Endothelial cell of umbilical vein (primary cell): ENCODE measurements around the gene GCAT. TPM values are rescaled to one million over a fixed set of nuclear protein-coding genes. Genes with fewer than 3 reads are reported as not detected.

Source experiments
- BruUV-seq: library from RNA; stranded (reverse); fragments of 400-500 nt; replicated peaks from 2 replicates; lab custom pipeline; 2021; lab: Mats Ljungman, UMichigan
- CTCF ChIA-PET: fragments of 300-600, 350-600 bp; sonication (Branson Sonifier 250); formaldehyde crosslinking; loops from one replicate; lab custom pipeline; 2021; ENCODE audit warnings: antibody characterized with exemption, inconsistent platforms; lab: Charles Lee
- POLR2A ChIA-PET: fragments of 300-600, 350-600 bp; sonication (Branson Sonifier 250); formaldehyde crosslinking; loops from one replicate; lab custom pipeline; 2021; ENCODE audit warnings: antibody characterized with exemption, inconsistent platforms; lab: Charles Lee
- DNase-seq: peaks from one replicate; pipeline ENCODE4 v3.0.0-alpha.2; 2011; ENCODE audit warnings: low read depth, low spot score
- FAIRE-seq: peaks from 2 replicates; lab custom pipeline; 2011; peaks lifted over from hg19 to GRCh38; lab: Jason Lieb, UNC
- H2AFZ ChIP-seq: 2 replicates; pipeline ENCODE4 v1.6.0; 2012; ENCODE audit warnings: low read depth, low read length, control low read depth, inconsistent platforms
- H3K27ac ChIP-seq: 2 replicates; pipeline ENCODE4 v1.5.1; 2011; ENCODE audit warnings: low read depth, mild to moderate bottlenecking, control low read depth, low read length, moderate library complexity; ENCODE audit not compliant: insufficient read depth
- H3K27me3 ChIP-seq, 2 experiments: 2 replicates each; pipeline versions ENCODE4 v1.6.0 to v1.6.1; 2011; ENCODE audit warnings: low read length in 2 of 2, mixed read lengths in 1 of 2; ENCODE audit not compliant: control insufficient read depth in 2 of 2, insufficient read depth in 2 of 2
- H3K36me3 ChIP-seq, 2 experiments: 2 replicates in 1 of 2; 3 replicates in 1 of 2; pipeline ENCODE4 v1.5.1; 2011; ENCODE audit warnings: low read length in 2 of 2, mild to moderate bottlenecking in 1 of 2, moderate library complexity in 1 of 2; ENCODE audit not compliant: control insufficient read depth in 2 of 2, insufficient read depth in 2 of 2; ENCODE audit errors: extremely low read depth in 1 of 2
- H3K4me1 ChIP-seq: 3 replicates; pipeline ENCODE4 v1.5.1; 2011; ENCODE audit warnings: mild to moderate bottlenecking, low read length; ENCODE audit not compliant: control insufficient read depth, insufficient read depth; ENCODE audit errors: extremely low read depth
- H3K4me2 ChIP-seq: 2 replicates; pipeline ENCODE4 v1.6.1; 2011; ENCODE audit warnings: low read length, control low read depth, mixed read lengths; ENCODE audit not compliant: insufficient read depth
- H3K4me3 ChIP-seq, 3 experiments: fragments of 200-600 bp in 1 of 3; sonication (generic), shearing (Covaris generic) in 1 of 3; replicated peaks in 1 of 3; 2 replicates each; pipeline ENCODE4 v1.5.1; 2011 to 2016; ENCODE audit warnings: control low read depth in 3 of 3, low read length in 3 of 3, mild to moderate bottlenecking in 2 of 3, inconsistent platforms in 1 of 3, low read depth in 1 of 3, moderate library complexity in 1 of 3; ENCODE audit not compliant: insufficient read depth in 1 of 3
- H3K79me2 ChIP-seq: 2 replicates; pipeline ENCODE4 v1.6.0; 2012; ENCODE audit warnings: low read length, inconsistent platforms; ENCODE audit not compliant: control insufficient read depth, insufficient read depth
- H3K9ac ChIP-seq: replicated peaks from 2 replicates; pipeline ENCODE3; 2011; ENCODE audit warnings: low read length, control low read depth; ENCODE audit not compliant: insufficient read depth; ENCODE audit errors: extremely low read depth
- H3K9me1 ChIP-seq: replicated peaks from 3 replicates; pipeline ENCODE4 v1.6.0; 2011; ENCODE audit warnings: mild to moderate bottlenecking, low read length; ENCODE audit not compliant: control insufficient read depth, insufficient read depth; ENCODE audit errors: extremely low read depth
- H3K9me3 ChIP-seq: replicated peaks from 2 replicates; pipeline ENCODE4 v1.5.1; 2012; ENCODE audit warnings: low read length, inconsistent platforms; ENCODE audit not compliant: control insufficient read depth, insufficient read depth
- H4K20me1 ChIP-seq: replicated peaks from 2 replicates; pipeline ENCODE3; 2011; ENCODE audit warnings: mild to moderate bottlenecking, low read length; ENCODE audit not compliant: control insufficient read depth, insufficient read depth; ENCODE audit errors: extremely low read depth
- EZH2 ChIP-seq: IDR thresholded peaks from 2 replicates; pipeline ENCODE4 v1.6.1; 2012; ENCODE audit warnings: borderline replicate concordance, low read depth, mild to moderate bottlenecking, moderate library complexity, low read length, inconsistent platforms; ENCODE audit not compliant: severe bottlenecking
- FOS ChIP-seq: IDR thresholded peaks from 2 replicates; pipeline ENCODE4 v1.6.1; 2011; ENCODE audit warnings: mild to moderate bottlenecking, low read length, moderate library complexity, borderline replicate concordance; ENCODE audit not compliant: insufficient read depth
- GATA2 ChIP-seq: IDR thresholded peaks from 2 replicates; pipeline ENCODE4 v1.7.0; 2011; ENCODE audit warnings: low read depth, mild to moderate bottlenecking, moderate library complexity, mixed read lengths, low read length; ENCODE audit not compliant: insufficient read length, insufficient read depth
- JUN ChIP-seq: IDR thresholded peaks from 2 replicates; pipeline ENCODE4 v1.6.1; 2011; ENCODE audit warnings: borderline replicate concordance, low read depth; ENCODE audit not compliant: insufficient read length, insufficient read depth
- MYC ChIP-seq: IDR thresholded peaks from one replicate; pipeline ENCODE4 v1.6.1; 2011; ENCODE audit warnings: mild to moderate bottlenecking, low read depth, low read length
- POLR2A ChIP-seq: IDR thresholded peaks from 2 replicates; pipeline ENCODE4 v1.6.1; 2012; ENCODE audit warnings: low read depth, mild to moderate bottlenecking, control low read depth, low read length
- POLR2AphosphoS5 ChIP-seq: IDR thresholded peaks from 2 replicates; pipeline ENCODE4 v1.6.1; 2012; ENCODE audit warnings: low read depth, mild to moderate bottlenecking, control low read depth, low read length, moderate library complexity; ENCODE audit not compliant: insufficient read depth
- dilution Hi-C: fragments of 300-500 bp; cut with MboI; formaldehyde crosslinking; loops from one replicate; pipeline ENCODE4 v1.15.0; 2019; ENCODE audit warnings: low sequenced_read_pairs; ENCODE audit not compliant: extremely low pct_ligation_motif_present
- intact Hi-C: fragments of 100-400 bp; cut with micrococcal nuclease; formaldehyde crosslinking; loops from one replicate; pipeline ENCODE4 v1.10.0; 2022
- polyA plus RNA-seq, 4 experiments: library from polyadenylated mRNA; depleted of rRNA in 3 of 4; stranded (reverse) in 3 of 4; unstranded in 1 of 4; fragments of >200 nt; gene quantifications; 2 replicates each; pipeline versions ENCODE4 v1.2.1 to v1.2.3, GENCODE V29; 2011 to 2012; ENCODE audit warnings: missing spikeins in 1 of 4
- total RNA-seq: library from RNA; stranded (reverse); gene quantifications from 2 replicates; pipeline ENCODE4 v1.2.3, GENCODE V29; 2021
- TF ChIP-seq, protein P1 (sequence below): IDR thresholded peaks from 2 replicates; pipeline ENCODE4 v1.6.1; 2011; ENCODE audit not compliant: insufficient read depth, insufficient read length
- TF ChIP-seq, protein P2 (sequence below), 2 donors: IDR thresholded peaks; 1 replicate in 1 of 2; 2 replicates in 1 of 2; pipeline ENCODE4 v1.5.1; 2011; ENCODE audit warnings: low read length in 2 of 2, mild to moderate bottlenecking in 2 of 2, moderate library complexity in 2 of 2, control low read depth in 1 of 2, inconsistent platforms in 1 of 2, low read depth in 1 of 2; ENCODE audit not compliant: insufficient read depth in 1 of 2; ENCODE audit errors: extremely low read depth in 1 of 2

The GCAT gene
- total and polyA plus RNA-seq, 2 donors (not counting 3 experiments of a cell fraction or from before 2014, with no cell fraction given): 19.7 TPM

DNA sequence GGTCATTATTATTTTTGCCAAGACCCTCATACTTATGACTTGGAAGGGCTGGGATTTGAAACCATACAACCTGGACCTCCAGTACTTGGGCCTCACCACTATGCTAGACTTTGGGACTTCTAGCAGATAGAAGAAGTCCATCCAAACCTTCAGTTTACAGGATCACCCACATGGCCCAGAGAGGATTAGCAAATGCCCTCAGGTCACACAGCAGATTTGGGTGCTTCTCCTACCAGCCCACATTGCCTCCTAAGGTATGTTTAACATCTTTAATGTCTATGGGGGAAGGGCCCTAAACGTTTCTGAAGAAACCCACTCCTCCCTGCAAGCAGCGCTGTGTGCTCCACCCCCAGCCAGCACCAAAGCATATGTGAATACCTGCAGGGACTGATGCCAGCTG is 17.5 kb upstream of the GCAT start:
- no peaks in the 10 kb centered on the region for H3K9me1 ChIP-seq
- no TSS peak for BruUV-seq
- DNase-seq: no peak
- no peak overlapping the region for H3K4me3 ChIP-seq
- H3K36me3 ChIP-seq: no peaks in the 10 kb centered on the region
- H3K27ac ChIP-seq: no peak overlapping the region
- H3K4me2 ChIP-seq: no peak overlapping the region
- H3K27me3 ChIP-seq: no peaks in the 10 kb centered on the region
- CTCF ChIA-PET: interaction anchor here (3.0 kb wide), 1 partner anchor 147 kb away, joined by 13 read pairs; no protein-coding TSS in a partner anchor
- no peak overlapping the region for H3K9ac ChIP-seq
- FAIRE-seq: no peak
- no peak overlapping the region for H2AFZ ChIP-seq
- no peaks in the 10 kb centered on the region for H3K79me2 ChIP-seq
- POLR2A ChIA-PET: no interaction called here
- dilution Hi-C loops (no loop called here), intact Hi-C loops (loop anchor here (5.0 kb wide), 1 partner anchor 113 kb away; the partner anchor contains the start of gene LGALS1)
- H3K4me1 ChIP-seq: no peaks in the 10 kb centered on the region
- H4K20me1 ChIP-seq: no peaks in the 10 kb centered on the region
- H3K9me3 ChIP-seq: no peaks in the 10 kb centered on the region
- TF ChIP-seq MYC (no peak), POLR2A (no peak), FOS (no peak), EZH2 (no peak), JUN (no peak), GATA2 (no peak), POLR2AphosphoS5 (no peak)
- TF ChIP-seq, protein P1, sequence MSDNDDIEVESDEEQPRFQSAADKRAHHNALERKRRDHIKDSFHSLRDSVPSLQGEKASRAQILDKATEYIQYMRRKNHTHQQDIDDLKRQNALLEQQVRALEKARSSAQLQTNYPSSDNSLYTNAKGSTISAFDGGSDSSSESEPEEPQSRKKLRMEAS: no peak
- TF ChIP-seq, protein P2, sequence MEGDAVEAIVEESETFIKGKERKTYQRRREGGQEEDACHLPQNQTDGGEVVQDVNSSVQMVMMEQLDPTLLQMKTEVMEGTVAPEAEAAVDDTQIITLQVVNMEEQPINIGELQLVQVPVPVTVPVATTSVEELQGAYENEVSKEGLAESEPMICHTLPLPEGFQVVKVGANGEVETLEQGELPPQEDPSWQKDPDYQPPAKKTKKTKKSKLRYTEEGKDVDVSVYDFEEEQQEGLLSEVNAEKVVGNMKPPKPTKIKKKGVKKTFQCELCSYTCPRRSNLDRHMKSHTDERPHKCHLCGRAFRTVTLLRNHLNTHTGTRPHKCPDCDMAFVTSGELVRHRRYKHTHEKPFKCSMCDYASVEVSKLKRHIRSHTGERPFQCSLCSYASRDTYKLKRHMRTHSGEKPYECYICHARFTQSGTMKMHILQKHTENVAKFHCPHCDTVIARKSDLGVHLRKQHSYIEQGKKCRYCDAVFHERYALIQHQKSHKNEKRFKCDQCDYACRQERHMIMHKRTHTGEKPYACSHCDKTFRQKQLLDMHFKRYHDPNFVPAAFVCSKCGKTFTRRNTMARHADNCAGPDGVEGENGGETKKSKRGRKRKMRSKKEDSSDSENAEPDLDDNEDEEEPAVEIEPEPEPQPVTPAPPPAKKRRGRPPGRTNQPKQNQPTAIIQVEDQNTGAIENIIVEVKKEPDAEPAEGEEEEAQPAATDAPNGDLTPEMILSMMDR (IDR thresholded peaks at IDR 0.05; ENCODE audit: extremely low read depth in 1 of 2, insufficient read depth in 1 of 2, low read depth in 1 of 2, low read length in 2 of 2): no peak
